B cell (primary cell): ENCODE measurements around the gene CUL3. TPM values are rescaled to one million over a fixed set of nuclear protein-coding genes. Genes with fewer than 3 reads are reported as not detected.

ENCODE experiments used
- ATAC-seq: fragments of 200-7000 bp; cut with Tn5 transposase; one replicate; pipeline ENCODE4 v1.10.0; 2021; ENCODE audit warnings: low read depth, mild to moderate bottlenecking, moderate number of reproducible peaks, moderate library complexity
- CTCF ChIA-PET: fragments of 350-600 bp; sonication (Branson Sonifier 250); formaldehyde crosslinking; loops from one replicate; lab custom pipeline; 2021; ENCODE audit warnings: antibody characterized with exemption, inconsistent platforms; lab: Charles Lee
- POLR2A ChIA-PET: fragments of 350-600 bp; sonication (Branson Sonifier 250); formaldehyde crosslinking; loops from one replicate; lab custom pipeline; 2021; ENCODE audit warnings: antibody characterized with exemption; lab: Charles Lee
- DNase-seq: peaks from one replicate; pipeline ENCODE4 v3.0.0; 2013
- H2AFZ ChIP-seq: 2 replicates; pipeline ENCODE4 v1.6.1; 2012; ENCODE audit warnings: mild to moderate bottlenecking, low read depth, low read length; ENCODE audit not compliant: insufficient read depth, poor library complexity, severe bottlenecking
- H3K27ac ChIP-seq, 2 donors: 1 replicate in 1 of 2; 2 replicates in 1 of 2; pipeline ENCODE4 v1.5.1; 2012 to 2013; ENCODE audit warnings: low read length in 2 of 2, mild to moderate bottlenecking in 2 of 2, moderate library complexity in 1 of 2
- H3K27me3 ChIP-seq, 4 experiments: fragments of 200-600 bp in 1 of 4; sonication (generic) in 1 of 4; replicated peaks in 1 of 4; 1 replicate in 2 of 4; 2 replicates in 2 of 4; pipeline versions ENCODE4 v1.6.1 to v1.7.0; 2013 to 2016; ENCODE audit warnings: low read length in 3 of 4, mild to moderate bottlenecking in 2 of 4, mixed read lengths in 1 of 4, moderate library complexity in 1 of 4; ENCODE audit not compliant: insufficient read depth in 4 of 4, control insufficient read depth in 3 of 4; ENCODE audit errors: control extremely low read depth in 1 of 4
- H3K36me3 ChIP-seq, 2 experiments: replicated peaks in 1 of 2; 1 replicate in 1 of 2; 2 replicates in 1 of 2; pipeline versions ENCODE4 v1.6.1 to v1.7.1; 2013; ENCODE audit warnings: low read length in 1 of 2; ENCODE audit not compliant: insufficient read depth in 2 of 2, control insufficient read depth in 1 of 2; ENCODE audit errors: control extremely low read depth in 1 of 2, extremely low read depth in 1 of 2
- H3K4me1 ChIP-seq, 2 donors: fragments of 200-600 bp in 1 of 2; sonication (generic) in 1 of 2; 1 replicate in 1 of 2; 2 replicates in 1 of 2; pipeline versions ENCODE4 v1.5.1 to v1.6.1; 2013 to 2017; ENCODE audit warnings: low read length in 2 of 2; ENCODE audit not compliant: control insufficient read depth in 2 of 2, insufficient read depth in 2 of 2
- H3K4me2 ChIP-seq: replicated peaks from 2 replicates; pipeline ENCODE3; 2012; ENCODE audit warnings: mild to moderate bottlenecking, low read depth, low read length; ENCODE audit not compliant: poor library complexity, severe bottlenecking
- H3K4me3 ChIP-seq, 5 experiments: fragments of 200-600 bp in 1 of 5; sonication (generic) in 1 of 5; 1 replicate in 3 of 5; 2 replicates in 2 of 5; pipeline versions ENCODE4 v1.5.1 to v1.7.0; 2011 to 2016; ENCODE audit warnings: low read length in 4 of 5, mild to moderate bottlenecking in 4 of 5, low read depth in 2 of 5, control low read depth in 1 of 5, moderate library complexity in 1 of 5; ENCODE audit not compliant: insufficient read depth in 1 of 5; ENCODE audit errors: control extremely low read depth in 1 of 5, extremely low read depth in 1 of 5
- H3K79me2 ChIP-seq: fragments of 200-600 bp; sonication (generic); one replicate; pipeline ENCODE4 v1.6.0; 2016; ENCODE audit warnings: low read length; ENCODE audit not compliant: control insufficient read depth, insufficient read depth
- H3K9ac ChIP-seq: fragments of 200-600 bp; sonication (generic); 2 replicates; pipeline ENCODE4 v1.6.1; 2017; ENCODE audit warnings: mild to moderate bottlenecking, low read length, moderate library complexity
- H3K9me3 ChIP-seq, 3 donors: one replicate each; pipeline versions ENCODE4 v1.6.1 to v1.7.1; 2013; ENCODE audit warnings: low read length in 2 of 3; ENCODE audit not compliant: control insufficient read depth in 2 of 3, insufficient read depth in 1 of 3; ENCODE audit errors: control extremely low read depth in 1 of 3
- H4K20me1 ChIP-seq: 2 replicates; pipeline ENCODE4 v1.6.0; 2012; ENCODE audit warnings: mild to moderate bottlenecking, low read length; ENCODE audit not compliant: insufficient read depth, control insufficient read depth, poor library complexity, severe bottlenecking
- H3K27ac Mint-ChIP-seq: one replicate; pipeline ENCODE4 v1.8.0; 2021; ENCODE audit warnings: mixed read lengths
- H3K27me3 Mint-ChIP-seq: one replicate; pipeline ENCODE4 v1.8.0; 2021; ENCODE audit warnings: mixed read lengths
- H3K4me1 Mint-ChIP-seq: one replicate; pipeline ENCODE4 v1.8.0; 2021; ENCODE audit warnings: mixed read lengths
- H3K4me3 Mint-ChIP-seq: one replicate; pipeline ENCODE4 v1.8.0; 2021; ENCODE audit warnings: mixed read lengths
- H3K9me3 Mint-ChIP-seq: one replicate; pipeline ENCODE4 v1.8.0; 2022; ENCODE audit warnings: mixed read lengths; ENCODE audit not compliant: insufficient read depth
- EZH2 ChIP-seq: IDR thresholded peaks from 2 replicates; pipeline ENCODE4 v1.6.1; 2012; ENCODE audit warnings: borderline replicate concordance, low read depth, mild to moderate bottlenecking, moderate library complexity, low read length; ENCODE audit not compliant: insufficient read depth, poor library complexity, severe bottlenecking
- WGBS: methylation state at CpG from one replicate; pipeline ENCODE4 v1.1.5; 2013; ENCODE audit warnings: missing lambda C conversion rate; ENCODE audit not compliant: insufficient coverage; 5-methylcytosine and 5-hydroxymethylcytosine counted together
- intact Hi-C: fragments of 100-400 bp; cut with micrococcal nuclease; formaldehyde crosslinking; loops from one replicate; pipeline ENCODE4 v1.10.0; 2022
- polyA plus RNA-seq: library from polyadenylated mRNA; depleted of rRNA; stranded (reverse); fragments of >200 nt; gene quantifications from 2 replicates; pipeline ENCODE4 v1.2.3, GENCODE V29; 2012
- total RNA-seq, 2 donors: library from RNA; stranded (reverse); fragments of 120-200 nt in 1 of 2; gene quantifications; 1 replicate in 1 of 2; 2 replicates in 1 of 2; pipeline versions ENCODE4 v1.2.3 to v1.2.4, GENCODE V29; 2013 to 2022
- TF ChIP-seq, protein P1 (sequence below): fragments of 200-600 bp; IDR thresholded peaks from one replicate; pipeline ENCODE4 v1.8.0; 2022; ENCODE audit warnings: antibody characterized with exemption, mild to moderate bottlenecking

The CUL3 gene
- total and polyA plus RNA-seq, 2 donors (not counting 1 experiment from before 2014, with no cell fraction given), result 31.1 to 138 TPM

GRCh38 chr2:224612578-224612977 lies 27.4 kb upstream of the CUL3 start:
- no peak for ATAC-seq
- intact Hi-C loops, result loop anchor here (1.0 kb wide), 3 partner anchors 34 to 166 kb away; no protein-coding TSS in a partner anchor
- POLR2A ChIA-PET, result no interaction called here
- Histone ChIP-seq H4K20me1 (no peaks in the 10 kb centered on the region), H3K4me2 (no peak overlapping the region), H3K79me2 (no peaks in the 10 kb centered on the region), H3K27ac (no peak overlapping the region), H3K27me3 (no peaks in the 10 kb centered on the region), H3K36me3 (no peaks in the 10 kb centered on the region), H3K4me3 (no peak overlapping the region), H2AFZ (no peak overlapping the region), H3K9ac (no peak overlapping the region), H3K9me3 (no peaks in the 10 kb centered on the region), H3K4me1 (no peaks in the 10 kb centered on the region)
- no peaks in the 10 kb centered on the region for H3K4me1 Mint-ChIP-seq
- H3K27ac Mint-ChIP-seq, result no peak overlapping the region
- 96% methylated on average over 5 of the region's 5 CpGs for WGBS
- TF ChIP-seq, protein P1, sequence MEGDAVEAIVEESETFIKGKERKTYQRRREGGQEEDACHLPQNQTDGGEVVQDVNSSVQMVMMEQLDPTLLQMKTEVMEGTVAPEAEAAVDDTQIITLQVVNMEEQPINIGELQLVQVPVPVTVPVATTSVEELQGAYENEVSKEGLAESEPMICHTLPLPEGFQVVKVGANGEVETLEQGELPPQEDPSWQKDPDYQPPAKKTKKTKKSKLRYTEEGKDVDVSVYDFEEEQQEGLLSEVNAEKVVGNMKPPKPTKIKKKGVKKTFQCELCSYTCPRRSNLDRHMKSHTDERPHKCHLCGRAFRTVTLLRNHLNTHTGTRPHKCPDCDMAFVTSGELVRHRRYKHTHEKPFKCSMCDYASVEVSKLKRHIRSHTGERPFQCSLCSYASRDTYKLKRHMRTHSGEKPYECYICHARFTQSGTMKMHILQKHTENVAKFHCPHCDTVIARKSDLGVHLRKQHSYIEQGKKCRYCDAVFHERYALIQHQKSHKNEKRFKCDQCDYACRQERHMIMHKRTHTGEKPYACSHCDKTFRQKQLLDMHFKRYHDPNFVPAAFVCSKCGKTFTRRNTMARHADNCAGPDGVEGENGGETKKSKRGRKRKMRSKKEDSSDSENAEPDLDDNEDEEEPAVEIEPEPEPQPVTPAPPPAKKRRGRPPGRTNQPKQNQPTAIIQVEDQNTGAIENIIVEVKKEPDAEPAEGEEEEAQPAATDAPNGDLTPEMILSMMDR, result no peak
- no peak for TF ChIP-seq EZH2
- H3K9me3 Mint-ChIP-seq, result no peaks in the 10 kb centered on the region
- DNase-seq, result no peak
- H3K27me3 Mint-ChIP-seq, result no peaks in the 10 kb centered on the region
- CTCF ChIA-PET, result interaction anchor here (0.7 to 6.5 kb wide), 6 partner anchors 18 to 258 kb away, joined by 3 to 67 read pairs (median 4); no protein-coding TSS in a partner anchor
- no peak overlapping the region for H3K4me3 Mint-ChIP-seq

DNA sequence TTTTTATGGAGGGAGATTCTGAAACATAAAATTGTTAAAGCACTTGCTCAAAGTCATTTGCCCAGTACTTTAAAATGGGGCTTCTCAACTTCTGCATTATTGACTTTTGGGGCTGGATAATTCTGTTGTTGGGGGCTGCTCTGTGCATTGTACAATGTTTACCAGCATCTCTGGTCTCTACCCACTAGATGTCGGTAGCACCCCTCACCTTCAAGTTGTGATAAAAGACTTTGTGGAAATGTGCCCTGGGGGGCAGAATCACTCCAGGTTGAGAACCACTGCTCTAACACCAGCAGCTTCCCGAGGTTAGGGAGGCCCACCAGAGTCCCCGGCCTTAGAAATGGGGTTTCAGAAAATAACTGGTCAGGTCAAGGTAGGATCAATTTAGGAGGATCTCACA lies 26.8 kb upstream of the CUL3 start:
- H3K36me3 ChIP-seq, result no peaks in the 10 kb centered on the region
- Mint-ChIP-seq H3K27ac (no peak overlapping the region), H3K4me3 (no peak overlapping the region), H3K27me3 (no peaks in the 10 kb centered on the region), H3K4me1 (no peaks in the 10 kb centered on the region), H3K9me3 (no peaks in the 10 kb centered on the region)
- H3K79me2 ChIP-seq, result no peaks in the 10 kb centered on the region
- no peaks in the 10 kb centered on the region for H3K27me3 ChIP-seq
- intact Hi-C loops, result loop anchor here (1.0 kb wide), 3 partner anchors 34 to 166 kb away; no protein-coding TSS in a partner anchor
- H3K9ac ChIP-seq, result no peak overlapping the region
- no peaks in the 10 kb centered on the region for H4K20me1 ChIP-seq
- ATAC-seq, result peak; percentile 51
- POLR2A ChIA-PET, result no interaction called here
- TF ChIP-seq, protein P1, result peak; percentile 6
- no peak for TF ChIP-seq EZH2
- no peak overlapping the region for H3K27ac ChIP-seq
- no peak for DNase-seq
- H2AFZ ChIP-seq, result no peak overlapping the region
- no peak overlapping the region for H3K4me2 ChIP-seq
- H3K4me3 ChIP-seq, result no peak overlapping the region
- CTCF ChIA-PET, result interaction anchor here (0.7 to 6.5 kb wide), 4 partner anchors 33 to 165 kb away, joined by 3 to 67 read pairs (median 12); no protein-coding TSS in a partner anchor
- H3K4me1 ChIP-seq, result no peaks in the 10 kb centered on the region
- no CpG with 5 or more reads among the region's 3 CpGs for WGBS
- H3K9me3 ChIP-seq, result no peaks in the 10 kb centered on the region
